Measurements from ENCODE around the gene EPHB3. TPM values are rescaled to one million over a fixed set of nuclear protein-coding genes. Genes with fewer than 3 reads are reported as not detected.

EPHB3 gene
- total RNA-seq, 3 donors from 2014 or later (not counting 1 experiment from before 2014, with no cell fraction given), result not detected

DNA sequence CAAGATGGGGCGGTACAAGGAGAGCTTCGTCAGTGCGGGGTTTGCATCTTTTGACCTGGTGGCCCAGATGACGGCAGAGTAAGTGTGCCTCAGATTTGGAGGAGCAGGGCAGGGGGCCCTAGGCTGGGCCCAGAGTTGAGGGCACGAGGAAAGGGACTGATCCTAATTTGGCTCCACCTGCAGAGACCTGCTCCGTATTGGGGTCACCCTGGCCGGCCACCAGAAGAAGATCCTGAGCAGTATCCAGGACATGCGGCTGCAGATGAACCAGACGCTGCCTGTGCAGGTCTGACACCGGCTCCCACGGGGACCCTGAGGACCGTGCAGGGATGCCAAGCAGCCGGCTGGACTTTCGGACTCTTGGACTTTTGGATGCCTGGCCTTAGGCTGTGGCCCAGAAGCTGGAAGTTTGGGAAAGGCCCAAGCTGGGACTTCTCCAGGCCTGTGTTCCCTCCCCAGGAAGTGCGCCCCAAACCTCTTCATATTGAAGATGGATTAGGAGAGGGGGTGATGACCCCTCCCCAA, 19.8 kb downstream of the EPHB3 start:
- Histone ChIP-seq H3K36me3 (ENCODE audit: control insufficient read depth, insufficient read depth, low read length) (no peaks in the 10 kb centered on the region), H3K27ac (ENCODE audit: low read length) (no peak overlapping the region), H3K27me3 (ENCODE audit: control insufficient read depth, insufficient read depth, low read length) (peaks cover 20% of the 10 kb centered on the region), H3K4me1 (ENCODE audit: control insufficient read depth, insufficient read depth, low read length) (peaks cover 10% of the 10 kb centered on the region), H3K9me3 (ENCODE audit: control insufficient read depth, insufficient read depth, low read length) (no peaks in the 10 kb centered on the region), H3K4me3 (ENCODE audit: low read length) (no peak overlapping the region)
- intact Hi-C loops (cut with micrococcal nuclease), result no loop called here
- TF ChIP-seq, protein P1, sequence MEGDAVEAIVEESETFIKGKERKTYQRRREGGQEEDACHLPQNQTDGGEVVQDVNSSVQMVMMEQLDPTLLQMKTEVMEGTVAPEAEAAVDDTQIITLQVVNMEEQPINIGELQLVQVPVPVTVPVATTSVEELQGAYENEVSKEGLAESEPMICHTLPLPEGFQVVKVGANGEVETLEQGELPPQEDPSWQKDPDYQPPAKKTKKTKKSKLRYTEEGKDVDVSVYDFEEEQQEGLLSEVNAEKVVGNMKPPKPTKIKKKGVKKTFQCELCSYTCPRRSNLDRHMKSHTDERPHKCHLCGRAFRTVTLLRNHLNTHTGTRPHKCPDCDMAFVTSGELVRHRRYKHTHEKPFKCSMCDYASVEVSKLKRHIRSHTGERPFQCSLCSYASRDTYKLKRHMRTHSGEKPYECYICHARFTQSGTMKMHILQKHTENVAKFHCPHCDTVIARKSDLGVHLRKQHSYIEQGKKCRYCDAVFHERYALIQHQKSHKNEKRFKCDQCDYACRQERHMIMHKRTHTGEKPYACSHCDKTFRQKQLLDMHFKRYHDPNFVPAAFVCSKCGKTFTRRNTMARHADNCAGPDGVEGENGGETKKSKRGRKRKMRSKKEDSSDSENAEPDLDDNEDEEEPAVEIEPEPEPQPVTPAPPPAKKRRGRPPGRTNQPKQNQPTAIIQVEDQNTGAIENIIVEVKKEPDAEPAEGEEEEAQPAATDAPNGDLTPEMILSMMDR (IDR thresholded peaks at IDR 0.05), result no peak
- Mint-ChIP-seq H3K27ac (no peak overlapping the region), H3K27me3 (ENCODE audit: low read depth in 2 of 2) (peaks cover 29 to 32% of the 10 kb centered on the region in 2 donors), H3K9me3 (no peaks in the 10 kb centered on the region), H3K4me3 (no peak overlapping the region), H3K4me1 (peaks cover 0 to 9% of the 10 kb centered on the region in 2 donors), H3K36me3 (no peaks in the 10 kb centered on the region)
- WGBS (ENCODE audit: insufficient coverage), result 94% methylated on average over 15 of the region's 15 CpGs
- DNase-seq (no peak), ATAC-seq (no peak)

DNA sequence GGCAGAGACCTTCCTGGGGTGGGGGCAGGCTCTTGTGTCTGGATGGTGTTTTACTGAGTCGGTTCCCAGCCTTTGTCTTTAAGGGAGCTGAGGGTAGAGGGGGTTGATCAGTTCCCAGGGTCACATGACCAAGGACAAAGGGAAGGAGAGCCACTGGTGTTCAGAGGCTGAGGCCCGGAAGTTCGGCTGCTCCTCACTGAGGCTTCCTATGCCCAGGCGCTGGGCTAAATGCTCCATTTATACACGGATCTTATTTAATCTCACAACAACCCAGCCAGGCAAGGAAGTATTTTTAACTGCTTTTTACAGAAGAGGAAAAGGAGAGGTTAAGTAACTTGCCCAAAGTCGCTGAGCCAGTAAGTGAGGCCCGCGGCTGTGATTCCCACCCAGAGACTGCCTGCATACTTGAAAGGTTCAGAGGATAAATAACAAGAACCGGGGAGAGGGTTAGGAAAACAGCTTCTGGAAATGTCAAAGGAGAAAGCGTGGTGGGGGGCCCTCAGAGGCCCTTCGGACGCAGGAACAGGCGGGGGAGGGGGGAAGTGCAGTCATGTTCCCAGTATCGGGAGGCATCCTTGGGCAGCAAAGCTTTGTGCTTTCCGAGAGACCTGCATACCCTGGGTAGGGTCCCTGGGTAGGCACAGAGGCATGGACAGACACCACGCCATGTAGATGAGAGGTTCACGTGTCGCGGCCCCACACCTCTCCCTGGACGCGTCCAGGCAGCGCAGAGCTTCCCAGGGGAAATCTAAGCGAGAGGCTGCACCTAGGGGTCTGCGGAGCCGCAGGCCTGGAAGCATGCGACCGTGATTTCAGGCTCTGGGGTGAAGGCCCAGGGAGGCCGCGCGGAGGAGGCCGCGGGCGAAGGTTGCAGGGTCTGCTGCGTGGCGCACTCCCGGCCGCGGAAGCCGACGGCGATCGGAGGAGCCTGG, 21.3 kb downstream of the EPHB3 start:
- peaks cover 0 to 9% of the 10 kb centered on the region in 2 donors for H3K4me1 Mint-ChIP-seq
- peaks cover 29 to 30% of the 10 kb centered on the region in 2 donors for H3K27me3 Mint-ChIP-seq (ENCODE audit: low read depth in 2 of 2)
- DNase-seq (no peak), ATAC-seq (no peak)
- intact Hi-C loops (cut with micrococcal nuclease), result no loop called here
- 50% methylated on average over 42 of the region's 42 CpGs for WGBS (ENCODE audit: insufficient coverage)
- Histone ChIP-seq H3K27me3 (ENCODE audit: control insufficient read depth, insufficient read depth, low read length) (peaks cover 20% of the 10 kb centered on the region), H3K27ac (ENCODE audit: low read length) (no peak overlapping the region), H3K9me3 (ENCODE audit: control insufficient read depth, insufficient read depth, low read length) (no peaks in the 10 kb centered on the region), H3K4me1 (ENCODE audit: control insufficient read depth, insufficient read depth, low read length) (peaks cover 10% of the 10 kb centered on the region), H3K4me3 (ENCODE audit: low read length) (no peak overlapping the region), H3K36me3 (ENCODE audit: control insufficient read depth, insufficient read depth, low read length) (no peaks in the 10 kb centered on the region)
- H3K27ac Mint-ChIP-seq, result no peak overlapping the region
- TF ChIP-seq, protein P1 (IDR thresholded peaks at IDR 0.05), result no peak
- peak overlapping the region; percentile 53 for H3K4me3 Mint-ChIP-seq
- H3K9me3 Mint-ChIP-seq, result no peaks in the 10 kb centered on the region
- H3K36me3 Mint-ChIP-seq, result no peaks in the 10 kb centered on the region

DNA sequence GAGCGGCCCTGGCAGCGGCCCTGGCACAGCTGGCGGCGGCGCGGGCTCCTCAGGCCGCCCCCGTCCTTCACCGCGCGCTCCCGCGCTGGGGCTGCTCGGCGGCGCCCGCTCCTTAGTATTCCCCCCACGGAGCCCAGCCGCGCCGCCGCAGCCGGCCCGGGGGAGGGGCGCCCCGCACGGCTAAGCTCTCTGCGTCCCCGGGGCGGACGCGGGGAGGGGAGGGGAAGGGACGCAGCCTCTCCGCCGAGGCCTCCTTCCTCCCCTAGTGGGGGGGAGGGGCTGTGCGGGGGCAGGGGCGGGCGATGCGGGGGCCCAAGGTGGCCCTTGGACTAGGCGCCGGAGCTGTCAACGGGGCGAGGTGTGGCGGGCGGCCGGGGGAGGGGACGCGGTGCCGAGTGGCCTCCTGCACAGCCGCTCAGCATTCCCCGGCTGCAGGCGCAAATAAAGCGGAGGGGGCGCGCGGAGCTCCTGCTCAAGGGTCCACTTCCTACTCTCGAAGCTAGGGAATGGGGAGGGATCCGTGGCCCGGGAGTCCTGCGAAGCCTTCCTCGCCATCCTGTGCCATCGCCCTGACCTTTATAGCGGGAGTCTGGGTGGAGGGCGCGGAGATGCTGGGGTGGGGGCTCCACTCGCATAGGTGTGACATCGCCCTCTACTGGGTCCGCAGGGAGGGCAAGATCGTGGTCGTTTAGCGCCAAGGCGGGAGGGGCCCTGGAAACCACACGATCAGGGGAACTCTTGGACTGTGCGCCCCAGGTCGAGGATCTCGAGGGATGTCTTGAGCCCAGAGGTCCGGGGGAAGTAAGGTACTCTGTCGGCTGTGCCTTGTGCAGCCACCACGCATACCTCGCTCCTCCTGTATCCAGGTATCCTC, 22.2 kb downstream of the EPHB3 start:
- Histone ChIP-seq H3K27ac (ENCODE audit: low read length) (no peak overlapping the region), H3K36me3 (ENCODE audit: control insufficient read depth, insufficient read depth, low read length) (no peaks in the 10 kb centered on the region), H3K9me3 (ENCODE audit: control insufficient read depth, insufficient read depth, low read length) (no peaks in the 10 kb centered on the region), H3K27me3 (ENCODE audit: control insufficient read depth, insufficient read depth, low read length) (peaks cover 20% of the 10 kb centered on the region), H3K4me3 (ENCODE audit: low read length) (no peak overlapping the region), H3K4me1 (ENCODE audit: control insufficient read depth, insufficient read depth, low read length) (peaks cover 10% of the 10 kb centered on the region)
- peak in 1 of 2 donors; percentile 22 for DNase-seq
- Mint-ChIP-seq H3K27ac (no peak overlapping the region), H3K4me1 (peaks cover 0 to 9% of the 10 kb centered on the region in 2 donors), H3K4me3 (peak overlapping the region; percentile 64), H3K36me3 (no peaks in the 10 kb centered on the region), H3K27me3 (ENCODE audit: low read depth in 2 of 2) (peaks cover 23 to 27% of the 10 kb centered on the region in 2 donors), H3K9me3 (no peaks in the 10 kb centered on the region)
- TF ChIP-seq, protein P1 (IDR thresholded peaks at IDR 0.05), result no peak
- intact Hi-C loops (cut with micrococcal nuclease), result no loop called here
- 5% methylated on average over 76 of the region's 80 CpGs for WGBS (ENCODE audit: insufficient coverage)
- peak in 2 of 3 donors; percentile 5 to 58 for ATAC-seq
